GM23248 (cell line): ENCODE results near the gene GPR68. TPM values are rescaled to one million over a fixed set of nuclear protein-coding genes. Genes with fewer than 3 reads are reported as not detected.

Source experiments
- DNase-seq: peaks from one replicate; pipeline ENCODE4 v3.0.0-alpha.2; 2015
- H2AFZ ChIP-seq: fragments of 200-600 bp; sonication (generic); 2 replicates; pipeline ENCODE4 v1.6.1; 2016; ENCODE audit warnings: antibody characterized with exemption
- H3F3A ChIP-seq: fragments of 200-600 bp; sonication (generic); 2 replicates; pipeline ENCODE4 v1.6.1; 2016; ENCODE audit warnings: mild to moderate bottlenecking, antibody characterized with exemption, mixed run types; ENCODE audit not compliant: insufficient read depth
- H3K27ac ChIP-seq: fragments of 200-600 bp; sonication (generic); 2 replicates; pipeline ENCODE4 v1.5.1; 2016; ENCODE audit warnings: mild to moderate bottlenecking
- H3K27me3 ChIP-seq: fragments of 200-600 bp; sonication (generic); replicated peaks from 2 replicates; pipeline ENCODE4 v1.6.1; 2016; ENCODE audit warnings: mild to moderate bottlenecking; ENCODE audit not compliant: insufficient read depth
- H3K36me3 ChIP-seq: fragments of 200-600 bp; sonication (generic); 2 replicates; pipeline ENCODE4 v1.6.1; 2016; ENCODE audit warnings: low read depth, mild to moderate bottlenecking
- H3K4me1 ChIP-seq: fragments of 200-600 bp; sonication (generic); 2 replicates; pipeline ENCODE4 v1.6.1; 2016; ENCODE audit warnings: mild to moderate bottlenecking; ENCODE audit not compliant: insufficient read depth
- H3K4me2 ChIP-seq: fragments of 200-600 bp; sonication (generic); one replicate; pipeline ENCODE4 v1.6.1; 2016; ENCODE audit warnings: mild to moderate bottlenecking; ENCODE audit not compliant: unreplicated experiment
- H3K4me3 ChIP-seq: fragments of 200-600 bp; sonication (generic); 2 replicates; pipeline ENCODE4 v1.5.1; 2016; ENCODE audit warnings: mild to moderate bottlenecking
- H3K79me2 ChIP-seq: fragments of 200-600 bp; sonication (generic); 2 replicates; pipeline ENCODE4 v1.6.1; 2016; ENCODE audit warnings: mild to moderate bottlenecking; ENCODE audit not compliant: insufficient read depth
- H3K9ac ChIP-seq: fragments of 200-600 bp; sonication (generic); 2 replicates; pipeline ENCODE4 v1.6.1; 2016; ENCODE audit warnings: mild to moderate bottlenecking
- H3K9me2 ChIP-seq: fragments of 200-600 bp; sonication (generic); 2 replicates; pipeline ENCODE4 v1.6.1; 2016; ENCODE audit warnings: mixed run types, mild to moderate bottlenecking, moderate library complexity; ENCODE audit not compliant: insufficient read depth
- H3K9me3 ChIP-seq: fragments of 200-600 bp; sonication (generic); one replicate; pipeline ENCODE4 v1.6.1; 2017; ENCODE audit warnings: low read depth
- H4K20me1 ChIP-seq: fragments of 200-600 bp; sonication (generic); 2 replicates; pipeline ENCODE4 v1.6.0; 2016; ENCODE audit not compliant: insufficient read depth
- EZH2 ChIP-seq: fragments of 200-600 bp; sonication (generic); IDR thresholded peaks from 2 replicates; pipeline ENCODE4 v1.6.1; 2018; ENCODE audit warnings: antibody characterized with exemption, mild to moderate bottlenecking; ENCODE audit not compliant: insufficient read depth, poor library complexity, severe bottlenecking
- EZH2phosphoT487 ChIP-seq: fragments of 200-600 bp; sonication (generic); IDR thresholded peaks from 2 replicates; pipeline ENCODE4 v1.6.1; 2018; ENCODE audit warnings: antibody characterized with exemption, moderate library complexity, mild to moderate bottlenecking, low read depth; ENCODE audit not compliant: insufficient read depth
- WGBS, 2 experiments: methylation state at CpG; one replicate each; pipeline ENCODE4 v1.1.6; 2015 to 2017; ENCODE audit warnings: low lambda C conversion rate in 2 of 2, low coverage in 1 of 2; ENCODE audit errors: missing lambda C conversion rate in 2 of 2; 5-methylcytosine and 5-hydroxymethylcytosine counted together
- in situ Hi-C: fragments of 300-500 bp; cut with MboI; formaldehyde crosslinking; loops from 2 replicates; pipeline ENCODE4 v1.15.0; 2020
- polyA plus RNA-seq: library from polyadenylated mRNA; unstranded; fragments of >200 nt; fragmentation: Nextera tagmentation; extraction: Ambion mirVana; gene quantifications from 2 replicates; pipeline ENCODE4 v1.2.1, GENCODE V29; 2016
- total RNA-seq: library from RNA; depleted of rRNA; stranded (reverse); fragments of >200 nt; shearing (Covaris generic); gene quantifications from 2 replicates; pipeline ENCODE4 v1.2.3, GENCODE V29; 2014

Gene GPR68
- total and polyA plus RNA-seq, 2 experiments from 2014 or later: 5.1 to 8.6 TPM

DNA sequence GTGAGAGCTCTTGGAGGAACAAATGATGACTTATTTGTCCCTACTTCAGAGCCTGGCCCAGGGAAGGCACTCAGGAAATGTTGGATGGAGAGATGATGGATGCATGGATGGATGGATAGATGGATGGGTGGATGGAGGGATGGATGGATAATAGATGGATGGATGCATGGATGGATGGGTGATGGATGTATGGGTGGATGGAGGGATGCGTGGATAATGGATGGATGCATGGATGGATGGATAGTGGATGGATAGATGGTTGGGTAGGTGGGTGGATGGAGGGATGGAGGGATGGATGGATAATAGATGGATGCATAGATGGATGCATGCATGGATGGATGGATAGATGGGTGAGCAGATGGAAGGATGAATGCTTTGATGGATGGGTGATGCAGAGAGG is 23.2 kb downstream of the GPR68 start:
- H3K27me3 ChIP-seq: no peaks in the 10 kb centered on the region
- DNase-seq: no peak
- no peaks in the 10 kb centered on the region for H3K36me3 ChIP-seq
- H3K4me1 ChIP-seq: no peaks in the 10 kb centered on the region
- whole genome bisulfite sequencing, 2 experiments: 89 to 100% methylated on average over 1 of the region's 1 CpG
- in situ Hi-C loops: no loop called here
- no peak overlapping the region for H2AFZ ChIP-seq
- H3K9me3 ChIP-seq: no peaks in the 10 kb centered on the region
- H3K4me2 ChIP-seq: no peak overlapping the region
- no peak overlapping the region for H3K9ac ChIP-seq
- no peaks in the 10 kb centered on the region for H4K20me1 ChIP-seq
- no peaks in the 10 kb centered on the region for H3K79me2 ChIP-seq
- H3K4me3 ChIP-seq: no peak overlapping the region
- TF ChIP-seq EZH2phosphoT487 (no peak), EZH2 (no peak)
- H3K27ac ChIP-seq: no peak overlapping the region
- H3K9me2 ChIP-seq: no peaks in the 10 kb centered on the region
- H3F3A ChIP-seq: peaks cover 6% of the 10 kb centered on the region; the same call in 1 of the 2 replicates

DNA sequence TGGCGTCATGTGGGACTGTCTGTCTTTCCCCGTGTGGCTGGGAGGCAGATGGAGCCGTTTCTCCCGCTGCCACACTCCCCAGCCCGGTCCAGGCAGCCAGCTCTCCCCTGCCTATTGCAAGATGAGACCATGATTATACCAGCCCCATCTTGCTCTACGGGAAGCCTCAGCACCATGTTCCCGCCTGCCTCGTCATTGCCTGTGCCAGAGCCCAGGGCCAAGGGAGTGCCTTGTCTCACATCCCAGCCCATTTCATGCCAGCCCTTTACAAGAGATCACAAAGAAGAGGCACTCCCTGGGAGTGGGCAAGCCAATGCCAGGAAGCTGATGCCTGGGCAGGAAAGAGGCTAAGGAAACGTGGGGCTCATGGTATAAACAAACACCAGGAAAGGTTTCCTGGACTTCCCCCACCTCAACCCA is 23.9 kb downstream of the GPR68 start:
- Histone ChIP-seq H4K20me1 (no peaks in the 10 kb centered on the region), H3K9me3 (no peaks in the 10 kb centered on the region), H3K9ac (no peak overlapping the region), H3K27ac (no peak overlapping the region), H3K27me3 (no peaks in the 10 kb centered on the region), H3K4me1 (no peaks in the 10 kb centered on the region), H3K36me3 (no peaks in the 10 kb centered on the region), H3K9me2 (no peaks in the 10 kb centered on the region), H2AFZ (no peak overlapping the region), H3K4me2 (no peak overlapping the region), H3F3A (peaks cover 6% of the 10 kb centered on the region; the same call in 1 of the 2 replicates), H3K4me3 (no peak overlapping the region), H3K79me2 (no peaks in the 10 kb centered on the region)
- TF ChIP-seq EZH2: no peak
- TF ChIP-seq EZH2phosphoT487: no peak
- 64 to 67% methylated on average over 9 of the region's 9 CpGs for WGBS, 2 experiments
- in situ Hi-C loops: no loop called here
- DNase-seq: no peak

DNA sequence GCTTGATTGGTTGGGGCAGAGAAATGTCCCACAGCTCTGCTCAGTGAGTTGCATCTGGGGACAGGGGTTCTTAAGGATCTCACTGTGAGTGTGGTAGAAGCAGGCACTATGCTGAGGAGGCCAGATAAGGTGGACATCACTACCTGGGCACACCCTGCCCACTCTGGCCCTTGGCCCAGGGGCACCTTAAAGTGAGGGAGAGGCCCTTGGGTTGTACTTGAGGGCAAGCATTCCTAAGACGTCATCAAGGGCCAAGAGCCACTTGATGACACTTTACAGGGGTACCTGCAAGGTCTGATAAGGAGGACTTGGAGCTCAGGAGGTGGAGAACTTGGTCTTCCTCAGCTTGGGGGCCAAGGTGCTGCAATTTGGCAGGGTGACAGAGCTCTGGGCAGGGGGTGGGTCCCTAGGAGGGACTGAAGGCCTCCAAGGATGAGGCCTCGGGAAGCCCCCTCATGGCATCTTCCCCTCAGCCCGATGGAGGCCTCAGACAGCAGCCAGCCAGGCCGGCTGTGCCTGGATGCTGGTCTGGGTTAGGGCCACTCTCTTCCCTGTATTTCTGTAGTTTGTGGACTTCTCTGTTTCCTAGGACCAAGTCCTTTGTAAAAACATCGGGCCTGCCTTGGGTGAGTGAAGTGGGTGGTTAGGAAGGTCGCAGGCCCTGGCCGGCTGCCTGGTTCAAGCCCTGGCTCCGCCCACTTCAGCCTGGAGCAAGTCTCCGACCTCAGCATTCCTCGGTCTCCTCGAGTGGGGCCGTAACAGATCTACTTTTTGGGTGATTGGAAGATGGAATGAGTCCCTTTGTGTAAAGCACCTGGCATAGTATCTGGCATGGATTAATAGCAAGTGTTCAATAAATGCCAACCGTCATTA is 24.8 kb downstream of the GPR68 start:
- Histone ChIP-seq H3K27me3 (no peaks in the 10 kb centered on the region), H4K20me1 (no peaks in the 10 kb centered on the region), H3K9me3 (no peaks in the 10 kb centered on the region), H3K4me1 (no peaks in the 10 kb centered on the region), H3K4me3 (no peak overlapping the region), H2AFZ (no peak overlapping the region), H3F3A (no peaks in the 10 kb centered on the region), H3K36me3 (no peaks in the 10 kb centered on the region), H3K9ac (no peak overlapping the region), H3K4me2 (no peak overlapping the region), H3K9me2 (no peaks in the 10 kb centered on the region), H3K79me2 (no peaks in the 10 kb centered on the region), H3K27ac (no peak overlapping the region)
- WGBS, 2 experiments: 55 to 58% methylated on average over 13 of the region's 13 CpGs
- TF ChIP-seq EZH2phosphoT487 (no peak), EZH2 (no peak)
- no peak for DNase-seq
- in situ Hi-C loops: no loop called here

DNA sequence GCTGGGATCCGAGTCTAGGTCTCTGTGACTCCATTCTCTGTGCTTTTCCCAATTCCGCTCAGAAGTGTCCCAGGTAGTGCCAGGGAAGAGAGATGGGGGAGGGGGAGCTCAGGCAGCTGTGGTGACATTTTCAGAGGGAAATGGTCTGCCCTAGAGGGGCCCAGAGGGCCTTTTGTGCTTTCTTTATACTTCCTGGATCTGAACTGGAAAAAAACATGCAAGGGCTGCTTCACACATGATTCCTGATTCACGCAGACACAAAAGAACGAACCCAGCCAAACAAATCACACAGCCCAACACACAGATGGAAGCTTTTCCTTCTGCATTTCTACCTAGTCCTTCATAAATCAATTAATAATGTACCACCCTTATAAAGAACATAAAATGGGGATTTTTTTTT is 26.5 kb downstream of the GPR68 start:
- Histone ChIP-seq H3K27me3 (no peaks in the 10 kb centered on the region), H3K4me2 (no peak overlapping the region), H3F3A (no peaks in the 10 kb centered on the region), H3K9ac (no peak overlapping the region), H2AFZ (no peak overlapping the region), H3K79me2 (no peaks in the 10 kb centered on the region), H3K4me1 (no peaks in the 10 kb centered on the region), H3K4me3 (no peak overlapping the region), H3K9me2 (no peaks in the 10 kb centered on the region), H3K9me3 (no peaks in the 10 kb centered on the region), H4K20me1 (no peaks in the 10 kb centered on the region), H3K36me3 (no peaks in the 10 kb centered on the region), H3K27ac (no peak overlapping the region)
- no peak for DNase-seq
- in situ Hi-C loops: no loop called here
- TF ChIP-seq EZH2phosphoT487 (no peak), EZH2 (no peak)
- WGBS, 2 experiments: 94 to 95% methylated on average over 4 of the region's 4 CpGs

DNA sequence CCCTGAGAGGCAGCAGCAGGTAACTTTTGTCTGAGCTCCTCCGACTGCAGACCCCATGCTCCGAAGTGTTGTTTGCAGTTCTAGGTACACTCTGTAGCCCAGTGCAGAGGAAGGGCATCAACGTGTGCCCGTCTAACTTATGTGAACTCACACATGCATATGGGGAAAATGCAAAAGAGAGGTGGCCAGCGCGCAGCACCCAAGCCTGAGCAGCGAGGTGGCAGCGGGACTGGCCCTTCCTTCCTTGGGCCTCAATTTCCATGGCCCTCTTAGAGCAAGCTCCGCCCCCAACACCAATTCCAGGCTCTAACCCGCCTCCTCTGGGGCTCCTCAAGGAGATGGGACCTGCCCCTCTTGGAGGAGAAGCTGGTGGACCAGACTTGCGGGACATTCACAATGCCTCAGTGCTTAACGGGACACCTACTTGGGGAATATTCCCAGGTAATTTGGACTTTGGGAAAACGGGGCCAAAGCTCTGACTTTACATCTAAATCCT is 27.7 kb downstream of the GPR68 start:
- Histone ChIP-seq H3K4me1 (no peaks in the 10 kb centered on the region), H3F3A (no peaks in the 10 kb centered on the region), H2AFZ (no peak overlapping the region), H3K27ac (no peak overlapping the region), H3K9ac (no peak overlapping the region), H3K79me2 (no peaks in the 10 kb centered on the region), H4K20me1 (no peaks in the 10 kb centered on the region), H3K9me2 (no peaks in the 10 kb centered on the region), H3K9me3 (no peaks in the 10 kb centered on the region), H3K4me3 (no peak overlapping the region), H3K27me3 (no peaks in the 10 kb centered on the region), H3K36me3 (no peaks in the 10 kb centered on the region), H3K4me2 (no peak overlapping the region)
- no peak for TF ChIP-seq EZH2phosphoT487
- TF ChIP-seq EZH2: no peak
- no peak for DNase-seq
- 98 to 99% methylated on average over 13 of the region's 13 CpGs for WGBS, 2 experiments
- in situ Hi-C loops: no loop called here
